ENCODE measurements around the gene NFKBIA.

DNA sequence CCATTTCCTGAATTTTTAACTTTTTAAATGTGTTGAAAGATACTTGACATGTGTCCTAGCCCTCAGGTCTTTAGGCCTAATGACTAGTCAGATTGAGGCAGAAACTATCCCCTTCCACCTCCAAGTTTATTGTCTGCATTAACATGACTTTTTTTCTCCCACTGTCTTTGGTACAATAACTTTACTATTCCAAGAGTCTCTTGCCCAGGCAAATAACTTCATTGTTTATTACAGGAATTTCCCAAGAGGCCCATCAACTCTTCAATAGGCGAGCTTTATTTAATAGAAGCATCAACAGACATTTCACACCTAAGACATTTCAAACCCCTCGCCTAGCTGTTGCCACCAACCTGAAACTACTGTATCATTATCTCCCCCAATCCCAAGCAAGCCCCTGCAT, 10.7 kb downstream of the NFKBIA start:
- TF ChIP-seq, protein P1, sequence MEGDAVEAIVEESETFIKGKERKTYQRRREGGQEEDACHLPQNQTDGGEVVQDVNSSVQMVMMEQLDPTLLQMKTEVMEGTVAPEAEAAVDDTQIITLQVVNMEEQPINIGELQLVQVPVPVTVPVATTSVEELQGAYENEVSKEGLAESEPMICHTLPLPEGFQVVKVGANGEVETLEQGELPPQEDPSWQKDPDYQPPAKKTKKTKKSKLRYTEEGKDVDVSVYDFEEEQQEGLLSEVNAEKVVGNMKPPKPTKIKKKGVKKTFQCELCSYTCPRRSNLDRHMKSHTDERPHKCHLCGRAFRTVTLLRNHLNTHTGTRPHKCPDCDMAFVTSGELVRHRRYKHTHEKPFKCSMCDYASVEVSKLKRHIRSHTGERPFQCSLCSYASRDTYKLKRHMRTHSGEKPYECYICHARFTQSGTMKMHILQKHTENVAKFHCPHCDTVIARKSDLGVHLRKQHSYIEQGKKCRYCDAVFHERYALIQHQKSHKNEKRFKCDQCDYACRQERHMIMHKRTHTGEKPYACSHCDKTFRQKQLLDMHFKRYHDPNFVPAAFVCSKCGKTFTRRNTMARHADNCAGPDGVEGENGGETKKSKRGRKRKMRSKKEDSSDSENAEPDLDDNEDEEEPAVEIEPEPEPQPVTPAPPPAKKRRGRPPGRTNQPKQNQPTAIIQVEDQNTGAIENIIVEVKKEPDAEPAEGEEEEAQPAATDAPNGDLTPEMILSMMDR (conservative IDR thresholded peaks at IDR 0.05), result no peak
- TF ChIP-seq ZFX (IDR thresholded peaks at IDR 0.05), result no peak

Measured in C4-2B (cell line).